Ovary (tissue), 9 donors: Measurements from ENCODE around the gene RBM26. TPM values are rescaled to one million over a fixed set of nuclear protein-coding genes. Genes with fewer than 3 reads are reported as not detected.

Experiments used
- DNase-seq, 5 donors: peaks; one replicate each; pipeline ENCODE4 v3.0.0-alpha.2; 2019 to 2020
- H3K27ac ChIP-seq, 2 donors: fragments of 200-600 bp; one replicate each; pipeline versions ENCODE4 v1.5.1 to v1.8.0; 2019 to 2022
- H3K27me3 ChIP-seq: fragments of 200-600 bp; one replicate; pipeline ENCODE4 v1.8.0; 2022
- H3K36me3 ChIP-seq: fragments of 200-600 bp; sonication (generic); one replicate; pipeline ENCODE4 v1.5.1; 2019
- H3K4me1 ChIP-seq: one replicate; pipeline ENCODE4 v1.8.1; 2013; ENCODE audit warnings: mild to moderate bottlenecking, moderate library complexity; ENCODE audit not compliant: insufficient read depth
- H3K4me3 ChIP-seq: fragments of 200-600 bp; sonication (generic); one replicate; pipeline ENCODE4 v1.5.1; 2017
- H3K9me3 ChIP-seq, 2 donors: fragments of 200-600 bp in 1 of 2; sonication (generic) in 1 of 2; one replicate each; pipeline versions ENCODE4 v1.5.1 to v1.8.1; 2013 to 2019; ENCODE audit warnings: mild to moderate bottlenecking in 1 of 2, moderate library complexity in 1 of 2
- CTCF ChIP-seq, 3 donors: fragments of 450-650 bp in 2 of 3; fragments of 200-600 bp in 1 of 3; IDR thresholded peaks; one replicate each; pipeline versions ENCODE4 v1.5.1 to v1.8.0; 2016 to 2022; ENCODE audit warnings: antibody characterized with exemption in 3 of 3, mild to moderate bottlenecking in 1 of 3
- EP300 ChIP-seq: sonication (generic); formaldehyde crosslinking; IDR thresholded peaks from one replicate; pipeline ENCODE4 v1.6.1; 2017; ENCODE audit warnings: antibody characterized with exemption
- POLR2A ChIP-seq: fragments of 450-650 bp; IDR thresholded peaks from one replicate; pipeline ENCODE4 v1.6.1; 2017; ENCODE audit warnings: antibody characterized with exemption, mild to moderate bottlenecking, moderate library complexity
- WGBS, 3 donors: extraction: QIAGEN DNeasy Blood & Tissue Kit in 1 of 3; methylation state at CpG; one replicate each; pipeline versions ENCODE4 v1.1.5 to v1.1.7; 2013 to 2017; 5-methylcytosine and 5-hydroxymethylcytosine counted together
- intact Hi-C, 4 donors: fragments of 100-400 bp; cut with DNase I; formaldehyde crosslinking; loops; one replicate each; pipeline versions ENCODE4 v1.11.0 to v1.15.1; 2022 to 2023
- polyA plus RNA-seq, 2 donors: library from polyadenylated mRNA; stranded (reverse); fragments of 200-250 nt in 1 of 2; fragments of 350-450 nt in 1 of 2; fragmentation: Illumina TruSeq in 1 of 2; extraction: RNeasy Lipid Tissue Mini Kit (QIAGEN cat#74804) in 1 of 2; gene quantifications; one replicate each; pipeline ENCODE4 v1.2.3, GENCODE V29; 2013 to 2014
- total RNA-seq, 7 donors: library from RNA; depleted of rRNA in 2 of 7; stranded (reverse); fragments of >200 nt in 2 of 7; fragmentation: NEBNext Ultra II Directional in 3 of 7; extraction: Animal tissue kit (Norgen Biotek cat#: 25700) in 3 of 7; gene quantifications; one replicate each; pipeline versions ENCODE4 v1.1.0 to v1.2.4, GENCODE V29; 2016 to 2023
- donor health status: DM: no; HTN: no; CAD: no; lungs with moderate emphysema.
- donor health status: DM: no; HTN: no; CAD: no.
- donor health status: Bipolar disorder and iron deficiency.
- donor health status: DM: yes; HTN: yes; CAD: no.
- donor health status: DM: no; HTN: no; CAD: no.
- donor health status: DM: yes; HTN: yes; CAD: no.

Gene RBM26
- total and polyA plus RNA-seq, 9 donors: 19.0 to 52.9 (median 39.4) TPM

- Histone ChIP-seq H3K36me3 (no peaks in the 10 kb centered on the region), H3K4me3 (no peak overlapping the region), H3K27me3 (no peaks in the 10 kb centered on the region), H3K9me3 (no peaks in the 10 kb centered on the region), H3K4me1 (no peaks in the 10 kb centered on the region), H3K27ac (no peak overlapping the region)
- WGBS, 3 donors: 84 to 87% (median 85%) methylated on average over 4 of the region's 4 CpGs
- TF ChIP-seq CTCF (IDR thresholded peaks at IDR 0.05) (no peak), POLR2A (no peak), EP300 (no peak)
- DNase-seq: no peak
- intact Hi-C loops: no loop called here
Observed at GRCh38 chr13:79295906-79296706, 109.9 kb downstream of the RBM26 start.

- intact Hi-C loops: no loop called here
- Histone ChIP-seq H3K4me3 (no peak overlapping the region), H3K36me3 (no peaks in the 10 kb centered on the region), H3K4me1 (no peaks in the 10 kb centered on the region), H3K9me3 (no peaks in the 10 kb centered on the region), H3K27ac (no peak overlapping the region), H3K27me3 (no peaks in the 10 kb centered on the region)
- 74 to 83% (median 75%) methylated on average over 9 of the region's 9 CpGs for WGBS, 3 donors
- no peak for DNase-seq
- TF ChIP-seq POLR2A (no peak), EP300 (no peak), CTCF (IDR thresholded peaks at IDR 0.05) (no peak)
Observed at GRCh38 chr13:79290595-79291244, 115.3 kb downstream of the RBM26 start.

- Histone ChIP-seq H3K27ac (no peak overlapping the region), H3K4me1 (no peaks in the 10 kb centered on the region), H3K36me3 (no peaks in the 10 kb centered on the region), H3K4me3 (no peak overlapping the region), H3K9me3 (no peaks in the 10 kb centered on the region), H3K27me3 (no peaks in the 10 kb centered on the region)
- intact Hi-C loops: no loop called here
- DNase-seq: no peak
- no peak for TF ChIP-seq CTCF (IDR thresholded peaks at IDR 0.05)
- TF ChIP-seq EP300: no peak
- TF ChIP-seq POLR2A: no peak
Observed at GRCh38 chr13:79289571-79289970, 116.5 kb downstream of the RBM26 start.

- 54 to 63% (median 59%) methylated on average over 9 of the region's 9 CpGs for WGBS, 3 donors
- H3K27ac ChIP-seq: no peak overlapping the region
- H3K36me3 ChIP-seq: no peaks in the 10 kb centered on the region
- no peak overlapping the region for H3K4me3 ChIP-seq
- intact Hi-C loops: no loop called here
- H3K4me1 ChIP-seq: no peaks in the 10 kb centered on the region
- no peak for DNase-seq
- TF ChIP-seq CTCF (IDR thresholded peaks at IDR 0.05): no peak
- TF ChIP-seq EP300: no peak
- TF ChIP-seq POLR2A: no peak
- H3K9me3 ChIP-seq: no peaks in the 10 kb centered on the region
- H3K27me3 ChIP-seq: no peaks in the 10 kb centered on the region
Observed at GRCh38 chr13:79287939-79288795, 117.9 kb downstream of the RBM26 start.
